Panc1 (cell line): ENCODE measurements around the gene DUSP18. TPM values are rescaled to one million over a fixed set of nuclear protein-coding genes. Genes with fewer than 3 reads are reported as not detected.

Source experiments
- ATAC-seq: fragments of 200-7000 bp; cut with Tn5 transposase; 2 replicates; pipeline ENCODE4 v1.9.1; 2020; ENCODE audit warnings: mild to moderate bottlenecking, moderate library complexity
- BruUV-seq: library from RNA; stranded (reverse); fragments of 400-500 nt; replicated peaks from 2 replicates; lab custom pipeline; 2021; lab: Mats Ljungman, UMichigan
- CTCF ChIA-PET: fragments of 300-600 bp; sonication (Branson Sonifier 250); formaldehyde crosslinking; loops from one replicate; lab custom pipeline; 2022; ENCODE audit warnings: antibody characterized with exemption; lab: Charles Lee
- POLR2A ChIA-PET: fragments of 300-600 bp; sonication (Branson Sonifier 250); formaldehyde crosslinking; loops from one replicate; lab custom pipeline; 2022; ENCODE audit warnings: antibody characterized with exemption; lab: Charles Lee
- DNase-seq: peaks from one replicate; pipeline ENCODE4 v3.0.0-alpha.2; 2010; ENCODE audit warnings: low read depth, low spot score
- H3K27ac ChIP-seq: 2 replicates; pipeline ENCODE4 v1.5.1; 2011; ENCODE audit warnings: mild to moderate bottlenecking, low read length, inconsistent platforms
- H3K27me3 ChIP-seq: fragments of 200-500 bp; sonication (Bioruptor generic); 2 replicates; pipeline ENCODE4 v1.6.0; 2014; ENCODE audit warnings: low read length, inconsistent platforms; ENCODE audit not compliant: control insufficient read depth, insufficient read depth
- H3K36me3 ChIP-seq: fragments of 200-500 bp; sonication (Bioruptor generic); 2 replicates; pipeline ENCODE4 v1.5.1; 2014; ENCODE audit warnings: inconsistent platforms, mild to moderate bottlenecking, low read length, moderate library complexity; ENCODE audit not compliant: control insufficient read depth, insufficient read depth
- H3K4me1 ChIP-seq: 2 replicates; pipeline ENCODE4 v1.5.1; 2011; ENCODE audit warnings: inconsistent platforms, mild to moderate bottlenecking, low read length, moderate library complexity; ENCODE audit not compliant: control insufficient read depth, insufficient read depth
- H3K4me3 ChIP-seq, 2 experiments: 2 replicates each; pipeline ENCODE4 v1.5.1; 2011 to 2012; ENCODE audit warnings: low read depth in 2 of 2, low read length in 2 of 2, mild to moderate bottlenecking in 2 of 2, inconsistent platforms in 1 of 2, moderate library complexity in 1 of 2
- H3K9me3 ChIP-seq: fragments of 200-500 bp; sonication (Bioruptor generic); 2 replicates; pipeline ENCODE4 v1.5.1; 2014; ENCODE audit warnings: low read depth, mild to moderate bottlenecking, inconsistent platforms, low read length, moderate library complexity; ENCODE audit not compliant: control insufficient read depth, insufficient read depth
- POLR2AphosphoS5 ChIP-seq: IDR thresholded peaks from 2 replicates; pipeline ENCODE4 v1.6.1; 2012; ENCODE audit warnings: mild to moderate bottlenecking, low read depth, low read length, moderate library complexity
- SIN3A ChIP-seq: IDR thresholded peaks from 2 replicates; pipeline ENCODE4 v1.6.1; 2012; ENCODE audit warnings: low read depth, mild to moderate bottlenecking, low read length, moderate library complexity, borderline replicate concordance; ENCODE audit not compliant: insufficient read depth
- TCF7L2 ChIP-seq: IDR thresholded peaks from 2 replicates; pipeline ENCODE4 v1.6.1; 2011; ENCODE audit warnings: mild to moderate bottlenecking, low read depth, low read length, inconsistent platforms
- in situ Hi-C: cut with HindIII; loops from 2 replicates; pipeline ENCODE4 v1.10.0; 2016; ENCODE audit warnings: low sequenced_read_pairs, low pct_unique_long_range_greater_than_20kb
- intact Hi-C: fragments of 100-400 bp; cut with micrococcal nuclease; formaldehyde crosslinking; loops from one replicate; pipeline ENCODE4 v1.10.0; 2022; ENCODE audit not compliant: unreplicated experiment
- total RNA-seq: library from RNA; stranded (reverse); gene quantifications from one replicate; pipeline ENCODE4 v1.2.1, GENCODE V29; 2021; ENCODE audit not compliant: unreplicated experiment
- TF ChIP-seq, protein P1 (sequence below): fragments of 450-650 bp; IDR thresholded peaks from 2 replicates; pipeline ENCODE4 v1.5.1; 2017; ENCODE audit warnings: mild to moderate bottlenecking
- TF ChIP-seq, protein P2 (sequence below), 2 experiments: IDR thresholded peaks; 2 replicates each; pipeline ENCODE4 v1.6.1; 2011 to 2012; ENCODE audit warnings: low read depth in 2 of 2, control low read depth in 1 of 2, low read length in 1 of 2, mild to moderate bottlenecking in 1 of 2, moderate library complexity in 1 of 2; ENCODE audit not compliant: insufficient read depth in 1 of 2

The DUSP18 gene
- total RNA-seq, 1 experiment from 2014 or later = 15.4 TPM

DNA sequence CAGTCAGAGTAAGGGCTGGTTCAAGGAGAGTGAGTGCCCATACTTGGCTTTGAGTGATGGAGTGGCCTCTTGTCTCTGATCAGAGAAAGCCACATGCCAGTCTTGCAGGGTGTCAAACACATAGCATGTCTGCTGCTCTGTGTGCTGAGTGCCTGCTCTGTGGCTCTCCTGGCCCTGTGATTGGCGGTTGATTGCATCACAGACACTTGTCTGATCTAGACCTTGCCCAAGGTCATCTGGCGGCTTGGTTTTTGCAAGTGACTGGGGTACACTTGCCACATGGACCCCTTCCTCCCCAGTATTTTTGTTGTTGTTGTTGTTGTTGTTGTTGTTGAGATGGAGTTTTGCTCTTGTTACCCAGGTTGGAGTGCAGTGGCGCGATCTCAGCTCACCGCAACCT is 37.3 kb upstream of the DUSP18 start:
- ATAC-seq (no peak), DNase-seq (no peak)
- ChIA-PET CTCF (no interaction called here), POLR2A (no interaction called here)
- H3K4me1 ChIP-seq = peaks cover 8% of the 10 kb centered on the region; the same call in 1 of the 2 replicates
- no TSS peak for BruUV-seq
- TF ChIP-seq, protein P1, sequence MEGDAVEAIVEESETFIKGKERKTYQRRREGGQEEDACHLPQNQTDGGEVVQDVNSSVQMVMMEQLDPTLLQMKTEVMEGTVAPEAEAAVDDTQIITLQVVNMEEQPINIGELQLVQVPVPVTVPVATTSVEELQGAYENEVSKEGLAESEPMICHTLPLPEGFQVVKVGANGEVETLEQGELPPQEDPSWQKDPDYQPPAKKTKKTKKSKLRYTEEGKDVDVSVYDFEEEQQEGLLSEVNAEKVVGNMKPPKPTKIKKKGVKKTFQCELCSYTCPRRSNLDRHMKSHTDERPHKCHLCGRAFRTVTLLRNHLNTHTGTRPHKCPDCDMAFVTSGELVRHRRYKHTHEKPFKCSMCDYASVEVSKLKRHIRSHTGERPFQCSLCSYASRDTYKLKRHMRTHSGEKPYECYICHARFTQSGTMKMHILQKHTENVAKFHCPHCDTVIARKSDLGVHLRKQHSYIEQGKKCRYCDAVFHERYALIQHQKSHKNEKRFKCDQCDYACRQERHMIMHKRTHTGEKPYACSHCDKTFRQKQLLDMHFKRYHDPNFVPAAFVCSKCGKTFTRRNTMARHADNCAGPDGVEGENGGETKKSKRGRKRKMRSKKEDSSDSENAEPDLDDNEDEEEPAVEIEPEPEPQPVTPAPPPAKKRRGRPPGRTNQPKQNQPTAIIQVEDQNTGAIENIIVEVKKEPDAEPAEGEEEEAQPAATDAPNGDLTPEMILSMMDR = no peak
- TF ChIP-seq TCF7L2 (no peak), SIN3A (no peak), POLR2AphosphoS5 (no peak)
- TF ChIP-seq, protein P2, sequence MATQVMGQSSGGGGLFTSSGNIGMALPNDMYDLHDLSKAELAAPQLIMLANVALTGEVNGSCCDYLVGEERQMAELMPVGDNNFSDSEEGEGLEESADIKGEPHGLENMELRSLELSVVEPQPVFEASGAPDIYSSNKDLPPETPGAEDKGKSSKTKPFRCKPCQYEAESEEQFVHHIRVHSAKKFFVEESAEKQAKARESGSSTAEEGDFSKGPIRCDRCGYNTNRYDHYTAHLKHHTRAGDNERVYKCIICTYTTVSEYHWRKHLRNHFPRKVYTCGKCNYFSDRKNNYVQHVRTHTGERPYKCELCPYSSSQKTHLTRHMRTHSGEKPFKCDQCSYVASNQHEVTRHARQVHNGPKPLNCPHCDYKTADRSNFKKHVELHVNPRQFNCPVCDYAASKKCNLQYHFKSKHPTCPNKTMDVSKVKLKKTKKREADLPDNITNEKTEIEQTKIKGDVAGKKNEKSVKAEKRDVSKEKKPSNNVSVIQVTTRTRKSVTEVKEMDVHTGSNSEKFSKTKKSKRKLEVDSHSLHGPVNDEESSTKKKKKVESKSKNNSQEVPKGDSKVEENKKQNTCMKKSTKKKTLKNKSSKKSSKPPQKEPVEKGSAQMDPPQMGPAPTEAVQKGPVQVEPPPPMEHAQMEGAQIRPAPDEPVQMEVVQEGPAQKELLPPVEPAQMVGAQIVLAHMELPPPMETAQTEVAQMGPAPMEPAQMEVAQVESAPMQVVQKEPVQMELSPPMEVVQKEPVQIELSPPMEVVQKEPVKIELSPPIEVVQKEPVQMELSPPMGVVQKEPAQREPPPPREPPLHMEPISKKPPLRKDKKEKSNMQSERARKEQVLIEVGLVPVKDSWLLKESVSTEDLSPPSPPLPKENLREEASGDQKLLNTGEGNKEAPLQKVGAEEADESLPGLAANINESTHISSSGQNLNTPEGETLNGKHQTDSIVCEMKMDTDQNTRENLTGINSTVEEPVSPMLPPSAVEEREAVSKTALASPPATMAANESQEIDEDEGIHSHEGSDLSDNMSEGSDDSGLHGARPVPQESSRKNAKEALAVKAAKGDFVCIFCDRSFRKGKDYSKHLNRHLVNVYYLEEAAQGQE (IDR thresholded peaks at IDR 0.05; ENCODE audit: insufficient read depth in 1 of 2, low read depth in 2 of 2, low read length in 1 of 2) = no peak
- H3K4me3 ChIP-seq = no peak overlapping the region
- no peaks in the 10 kb centered on the region for H3K9me3 ChIP-seq
- intact Hi-C loops (no loop called here), in situ Hi-C loops (no loop called here)
- H3K36me3 ChIP-seq = no peaks in the 10 kb centered on the region
- no peaks in the 10 kb centered on the region for H3K27me3 ChIP-seq
- no peak overlapping the region for H3K27ac ChIP-seq

DNA sequence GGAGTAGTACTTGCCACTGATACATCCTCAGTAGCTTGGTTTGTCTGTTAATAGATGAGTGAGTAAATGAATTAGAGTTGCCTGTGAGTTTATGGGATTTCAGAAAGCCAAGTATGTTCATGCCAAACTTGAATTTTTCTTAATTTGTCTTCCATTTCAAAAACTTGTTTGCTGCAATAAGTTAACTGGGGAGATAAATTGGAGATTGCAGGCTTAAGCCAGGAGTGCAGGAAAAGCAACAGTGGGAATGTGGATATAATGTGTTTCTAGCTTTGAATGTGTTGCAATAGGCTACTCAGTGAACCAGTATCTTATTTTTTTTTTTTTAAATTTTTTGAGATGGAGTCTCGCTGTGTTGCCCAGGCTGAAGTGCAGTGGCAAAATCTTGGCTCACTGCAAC is 35.2 kb upstream of the DUSP18 start:
- H3K4me1 ChIP-seq = peaks cover 8% of the 10 kb centered on the region; the same call in 1 of the 2 replicates
- H3K36me3 ChIP-seq = no peaks in the 10 kb centered on the region
- DNase-seq = no peak
- no peak for TF ChIP-seq SIN3A
- TF ChIP-seq, protein P2 (IDR thresholded peaks at IDR 0.05; ENCODE audit: insufficient read depth in 1 of 2, low read depth in 2 of 2, low read length in 1 of 2) = no peak
- TF ChIP-seq, protein P1 = no peak
- no peak for TF ChIP-seq POLR2AphosphoS5
- no peak for TF ChIP-seq TCF7L2
- in situ Hi-C loops = no loop called here
- no peaks in the 10 kb centered on the region for H3K9me3 ChIP-seq
- intact Hi-C loops = no loop called here
- CTCF ChIA-PET = no interaction called here
- ATAC-seq = no peak
- H3K27ac ChIP-seq = no peak overlapping the region
- H3K4me3 ChIP-seq = no peak overlapping the region
- no TSS peak for BruUV-seq
- H3K27me3 ChIP-seq = no peaks in the 10 kb centered on the region
- POLR2A ChIA-PET = no interaction called here
